IPS-15b (cell line): Measurements from ENCODE around the gene KCNMB3.

Experiments
- H3K27me3 ChIP-seq: one replicate; pipeline ENCODE4 v1.6.1; 2013; ENCODE audit warnings: low read length; ENCODE audit not compliant: control insufficient read depth, insufficient read depth
- H3K36me3 ChIP-seq: one replicate; pipeline ENCODE4 v1.6.1; 2013; ENCODE audit warnings: low read length; ENCODE audit not compliant: control insufficient read depth, insufficient read depth
- H3K4me1 ChIP-seq: one replicate; pipeline ENCODE4 v1.6.1; 2013; ENCODE audit warnings: mild to moderate bottlenecking, low read length; ENCODE audit not compliant: control insufficient read depth, insufficient read depth
- H3K4me3 ChIP-seq: one replicate; pipeline ENCODE4 v1.5.1; 2013; ENCODE audit warnings: low read depth, low read length
- H3K9ac ChIP-seq: one replicate; pipeline ENCODE4 v1.6.1; 2013; ENCODE audit warnings: low read depth, mild to moderate bottlenecking, low read length
- H3K9me3 ChIP-seq: one replicate; pipeline ENCODE4 v1.6.1; 2013; ENCODE audit warnings: mild to moderate bottlenecking, low read length; ENCODE audit not compliant: control insufficient read depth, insufficient read depth

The KCNMB3 gene

DNA sequence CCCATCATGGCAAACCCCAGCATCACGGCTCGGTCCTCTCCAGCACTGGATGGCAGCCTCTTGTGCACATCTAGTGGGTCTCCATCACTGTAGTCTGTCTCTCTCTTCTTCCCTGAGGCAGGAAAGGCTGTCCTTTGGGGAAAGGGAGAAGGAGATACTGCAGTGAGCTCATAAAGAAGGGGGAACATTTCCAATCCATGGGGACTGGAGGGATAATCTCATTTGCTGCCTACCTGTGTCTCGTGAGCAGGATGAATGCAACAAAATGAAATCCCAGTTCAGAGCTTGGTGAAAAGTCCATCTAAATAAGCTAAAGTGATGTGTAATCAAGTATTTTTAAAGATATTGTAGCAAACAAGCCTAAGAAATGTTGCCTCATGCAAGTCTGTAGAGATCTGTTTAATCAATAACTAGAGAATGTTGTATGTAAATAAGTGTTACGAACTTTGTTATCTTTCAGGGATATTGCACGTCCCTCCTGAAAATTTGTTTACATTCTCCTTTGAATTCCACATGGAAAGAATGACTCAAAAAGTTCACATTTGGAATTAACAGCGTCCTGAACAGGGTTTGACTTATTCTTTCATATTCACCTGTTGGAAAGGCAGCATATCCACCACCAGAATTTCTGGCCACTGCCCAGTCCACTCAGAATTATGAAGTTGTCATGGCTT, at the start of gene KCNMB3:
Gene KCNMB3, minus strand, starts transcription at position 312 of the 674 bp plus-strand sequence. Its CDS starts 124 bp downstream, at position 188.
- no peaks in the 10 kb centered on the region for H3K27me3 ChIP-seq

GRCh38 chr3:179299999-179300613, 49.2 kb upstream of the KCNMB3 start:
- Histone ChIP-seq H3K36me3 (no peaks in the 10 kb centered on the region), H3K4me1 (no peaks in the 10 kb centered on the region), H3K4me3 (no peak overlapping the region), H3K9me3 (no peaks in the 10 kb centered on the region), H3K27me3 (no peaks in the 10 kb centered on the region), H3K9ac (no peak overlapping the region)

More for the DNA sequence above, at the start of gene KCNMB3:
- Histone ChIP-seq H3K4me1 (no peaks in the 10 kb centered on the region), H3K36me3 (no peaks in the 10 kb centered on the region), H3K9me3 (no peaks in the 10 kb centered on the region), H3K9ac (no peak within 1 kb of the TSS), H3K4me3 (no peak within 1 kb of the TSS)

GRCh38 chr3:179299316-179299715, 48.4 kb upstream of the KCNMB3 start:
- Histone ChIP-seq H3K4me1 (no peaks in the 10 kb centered on the region), H3K27me3 (no peaks in the 10 kb centered on the region), H3K9ac (no peak overlapping the region), H3K9me3 (no peaks in the 10 kb centered on the region), H3K4me3 (no peak overlapping the region), H3K36me3 (no peaks in the 10 kb centered on the region)

- no peaks in the 10 kb centered on the region for H3K36me3 ChIP-seq
- no peaks in the 10 kb centered on the region for H3K27me3 ChIP-seq
- no peak overlapping the region for H3K4me3 ChIP-seq
- H3K9ac ChIP-seq, result no peak overlapping the region
- H3K9me3 ChIP-seq, result no peaks in the 10 kb centered on the region
- no peaks in the 10 kb centered on the region for H3K4me1 ChIP-seq
Measured at GRCh38 chr3:179297971-179298725, 47.2 kb upstream of the KCNMB3 start.

DNA sequence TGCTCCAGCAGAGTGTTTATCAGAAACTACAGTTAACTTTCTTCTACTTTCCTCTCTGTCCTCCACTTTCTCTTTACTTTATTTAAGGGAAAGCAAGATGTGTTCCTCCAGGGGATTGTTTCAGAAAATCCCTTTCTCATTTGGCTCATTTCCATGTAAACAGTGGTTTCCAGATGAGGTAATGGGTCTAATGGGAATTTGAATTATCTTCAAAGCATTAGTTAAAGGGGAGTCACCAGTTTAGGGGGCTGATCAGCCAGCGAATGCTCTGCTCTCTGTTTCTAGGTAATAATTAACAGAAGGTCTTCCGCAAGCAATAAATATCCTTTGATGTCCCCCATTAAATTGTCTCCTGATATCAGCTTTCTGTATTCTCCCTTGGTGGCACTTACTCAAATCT, 41.5 kb upstream of the KCNMB3 start:
- H3K9ac ChIP-seq, result no peak overlapping the region
- no peak overlapping the region for H3K4me3 ChIP-seq
- no peaks in the 10 kb centered on the region for H3K9me3 ChIP-seq
- no peaks in the 10 kb centered on the region for H3K36me3 ChIP-seq
- no peaks in the 10 kb centered on the region for H3K27me3 ChIP-seq
- H3K4me1 ChIP-seq, result no peaks in the 10 kb centered on the region

GRCh38 chr3:179289295-179289694, 38.4 kb upstream of the KCNMB3 start:
- Histone ChIP-seq H3K4me1 (no peaks in the 10 kb centered on the region), H3K9me3 (no peaks in the 10 kb centered on the region), H3K9ac (no peak overlapping the region), H3K4me3 (no peak overlapping the region), H3K36me3 (no peaks in the 10 kb centered on the region), H3K27me3 (no peaks in the 10 kb centered on the region)

- Histone ChIP-seq H3K27me3 (no peaks in the 10 kb centered on the region), H3K36me3 (no peaks in the 10 kb centered on the region), H3K4me1 (no peaks in the 10 kb centered on the region), H3K9me3 (no peaks in the 10 kb centered on the region), H3K4me3 (no peak overlapping the region), H3K9ac (no peak overlapping the region)
Measured at GRCh38 chr3:179288845-179289244, 37.9 kb upstream of the KCNMB3 start.

GRCh38 chr3:179286331-179286730, 35.4 kb upstream of the KCNMB3 start:
- Histone ChIP-seq H3K27me3 (no peaks in the 10 kb centered on the region), H3K9ac (no peak overlapping the region), H3K4me3 (no peak overlapping the region), H3K9me3 (no peaks in the 10 kb centered on the region), H3K36me3 (no peaks in the 10 kb centered on the region), H3K4me1 (no peaks in the 10 kb centered on the region)

DNA sequence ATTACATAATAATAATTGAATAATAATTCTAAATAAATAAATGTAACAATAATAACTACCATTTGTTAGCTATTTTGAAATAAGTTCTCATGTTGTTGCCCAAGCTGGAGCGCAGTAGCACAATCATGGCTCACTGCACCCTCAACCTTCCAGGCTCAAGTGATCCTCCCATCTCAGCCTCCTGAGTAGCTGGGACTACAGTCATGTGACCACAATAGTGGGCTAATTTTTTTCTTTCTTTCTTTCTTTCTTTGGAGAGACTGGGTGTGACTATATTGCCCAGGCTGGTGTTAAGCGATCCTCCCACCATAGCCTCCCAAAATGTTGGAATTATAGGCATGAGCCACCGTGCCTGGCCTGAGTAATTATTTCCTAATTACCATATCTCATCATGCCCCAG, 30.9 kb upstream of the KCNMB3 start:
- Histone ChIP-seq H3K4me1 (peaks cover 4% of the 10 kb centered on the region), H3K4me3 (no peak overlapping the region), H3K9me3 (no peaks in the 10 kb centered on the region), H3K27me3 (no peaks in the 10 kb centered on the region), H3K9ac (no peak overlapping the region), H3K36me3 (no peaks in the 10 kb centered on the region)

DNA sequence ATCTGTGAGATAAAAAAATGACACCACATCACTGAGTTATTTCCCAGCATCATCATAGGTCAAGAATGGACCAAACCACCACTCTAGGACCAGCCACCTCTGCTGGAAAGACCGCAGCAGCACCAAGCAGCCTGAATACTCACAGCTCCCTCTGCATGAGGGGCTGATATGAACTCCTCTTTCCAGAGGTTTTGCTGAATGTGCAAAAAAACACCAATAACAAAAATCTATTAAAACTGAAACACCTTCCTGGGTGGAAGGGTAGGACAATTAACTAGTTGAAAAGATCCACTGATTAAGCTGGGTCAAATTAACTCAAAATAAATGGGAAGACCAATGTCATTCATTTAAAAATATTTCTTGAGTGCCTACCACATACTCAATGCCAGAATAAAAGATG, 28.9 kb upstream of the KCNMB3 start:
- Histone ChIP-seq H3K9me3 (no peaks in the 10 kb centered on the region), H3K4me3 (no peak overlapping the region), H3K27me3 (no peaks in the 10 kb centered on the region), H3K9ac (no peak overlapping the region), H3K36me3 (no peaks in the 10 kb centered on the region), H3K4me1 (peaks cover 4% of the 10 kb centered on the region)

DNA sequence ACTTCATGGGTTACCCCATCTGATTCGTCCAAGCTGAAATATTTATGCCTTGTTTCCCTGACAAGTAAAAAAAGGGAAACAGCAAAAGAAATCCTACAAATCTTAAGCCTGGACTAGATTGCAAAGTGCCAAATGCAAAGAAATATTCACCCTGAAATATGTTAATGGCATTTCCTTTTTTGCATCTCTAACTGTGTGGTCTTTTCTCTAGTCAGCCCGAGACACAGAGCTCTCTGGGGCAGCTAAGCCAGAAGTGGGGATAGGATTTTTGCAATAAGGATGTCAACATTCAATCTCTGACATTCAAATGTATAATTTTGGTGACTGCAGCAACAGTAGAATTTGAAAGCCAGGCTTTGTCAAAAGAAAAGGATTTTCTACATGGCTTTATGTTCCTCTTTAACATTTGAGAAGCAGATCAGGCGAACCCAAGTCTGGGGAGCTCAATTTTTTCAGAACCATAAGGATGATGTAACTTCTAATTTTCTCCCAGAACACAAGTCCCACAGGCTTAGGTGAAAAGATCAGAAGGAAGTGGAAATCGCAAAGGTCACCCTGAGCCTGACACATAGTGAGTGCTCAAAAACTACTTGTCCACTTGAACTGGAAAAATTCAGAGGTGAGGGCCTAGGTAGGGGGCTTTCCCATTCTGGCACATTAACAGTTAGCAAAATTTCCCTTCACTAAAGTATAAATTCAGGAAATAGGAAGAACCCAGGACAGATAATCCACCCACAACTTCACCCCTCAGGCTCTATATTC, 28.2 kb upstream of the KCNMB3 start:
- Histone ChIP-seq H3K4me3 (no peak overlapping the region), H3K27me3 (no peaks in the 10 kb centered on the region), H3K9ac (no peak overlapping the region), H3K9me3 (no peaks in the 10 kb centered on the region), H3K36me3 (no peaks in the 10 kb centered on the region), H3K4me1 (peaks cover 4% of the 10 kb centered on the region)
